HG03565 (cell line): ENCODE measurements around the gene SPTBN1.

Experiments
- ATAC-seq: cut with Tn5 transposase; IDR thresholded peaks from one replicate; pipeline ENCODE4 v1.9.1; 2021; ENCODE audit warnings: mild to moderate bottlenecking, moderate library complexity; ENCODE audit not compliant: unreplicated experiment

The SPTBN1 gene

DNA sequence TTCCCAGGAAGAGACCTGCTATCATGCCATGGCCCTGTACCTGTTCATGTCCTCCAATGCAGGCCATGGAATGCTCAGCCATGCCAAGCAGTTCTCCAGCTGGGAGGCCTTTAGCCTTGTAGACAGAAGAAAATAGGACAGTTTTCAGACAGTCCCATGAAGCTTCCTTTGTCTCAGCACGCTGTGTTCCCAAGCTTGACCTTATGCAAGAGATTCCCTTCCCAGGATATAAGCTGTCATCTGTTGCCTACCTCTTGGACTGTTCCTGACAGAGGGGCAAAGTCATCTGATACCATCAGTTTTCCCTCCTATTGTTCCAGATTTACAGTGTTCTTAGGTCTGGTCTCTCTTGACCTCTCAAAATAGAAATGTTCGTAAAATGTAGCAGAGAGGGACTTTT, 170.8 kb downstream of the SPTBN1 start:
- no peak for ATAC-seq

DNA sequence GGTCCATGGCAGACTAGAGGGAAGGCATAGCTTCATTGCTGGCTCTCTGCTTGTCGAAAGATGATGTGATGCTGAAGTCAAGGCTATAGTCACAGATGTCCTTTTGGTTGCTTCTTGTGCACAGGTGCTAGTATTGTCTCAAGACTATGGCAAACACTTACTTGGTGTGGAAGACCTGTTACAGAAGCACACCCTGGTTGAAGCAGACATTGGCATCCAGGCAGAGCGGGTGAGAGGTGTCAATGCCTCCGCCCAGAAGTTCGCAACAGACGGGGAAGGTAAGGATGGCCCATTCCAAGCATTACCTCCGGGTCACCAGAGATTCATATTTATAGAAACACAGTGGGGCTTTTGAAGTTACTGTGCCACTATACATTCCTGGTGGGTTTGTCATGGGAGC, 171.8 kb downstream of the SPTBN1 start:
- no peak for ATAC-seq

DNA sequence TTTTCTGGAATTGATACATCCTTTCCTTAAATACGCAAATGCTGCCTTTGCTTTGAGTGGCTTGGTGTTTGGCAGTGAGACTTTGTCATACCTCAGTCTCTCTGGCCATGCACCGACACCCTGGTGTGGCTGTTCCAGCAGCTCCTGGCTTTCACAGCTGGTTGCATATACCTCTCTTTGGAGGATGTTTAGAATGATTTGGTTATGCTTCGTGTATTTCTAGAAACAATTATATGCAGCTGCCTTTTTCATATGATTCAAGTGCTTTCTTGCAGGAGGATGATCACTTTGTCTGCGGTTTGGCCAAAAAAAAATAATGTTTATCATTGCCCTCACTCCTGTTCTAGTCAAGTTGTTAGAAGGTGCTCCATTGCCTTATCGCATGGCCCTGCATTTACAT, 172.3 kb downstream of the SPTBN1 start:
- ATAC-seq, result no peak

DNA sequence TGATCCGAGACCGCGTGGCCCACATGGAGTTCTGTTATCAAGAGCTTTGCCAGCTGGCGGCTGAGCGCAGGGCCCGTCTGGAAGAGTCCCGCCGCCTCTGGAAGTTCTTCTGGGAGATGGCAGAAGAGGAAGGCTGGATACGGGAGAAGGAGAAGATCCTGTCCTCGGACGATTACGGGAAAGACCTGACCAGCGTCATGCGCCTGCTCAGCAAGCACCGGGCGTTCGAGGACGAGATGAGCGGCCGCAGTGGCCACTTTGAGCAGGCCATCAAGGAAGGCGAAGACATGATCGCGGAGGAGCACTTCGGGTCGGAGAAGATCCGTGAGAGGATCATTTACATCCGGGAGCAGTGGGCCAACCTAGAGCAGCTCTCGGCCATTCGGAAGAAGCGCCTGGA, 172.8 kb downstream of the SPTBN1 start:
- no peak for ATAC-seq

DNA sequence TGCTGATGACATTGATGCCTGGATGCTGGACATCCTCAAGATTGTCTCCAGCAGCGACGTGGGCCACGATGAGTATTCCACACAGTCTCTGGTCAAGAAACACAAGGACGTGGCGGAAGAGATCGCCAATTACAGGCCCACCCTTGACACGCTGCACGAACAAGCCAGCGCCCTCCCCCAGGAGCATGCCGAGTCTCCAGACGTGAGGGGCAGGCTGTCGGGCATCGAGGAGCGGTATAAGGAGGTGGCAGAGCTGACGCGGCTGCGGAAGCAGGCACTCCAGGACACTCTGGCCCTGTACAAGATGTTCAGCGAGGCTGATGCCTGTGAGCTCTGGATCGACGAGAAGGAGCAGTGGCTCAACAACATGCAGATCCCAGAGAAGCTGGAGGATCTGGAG, 173.3 kb downstream of the SPTBN1 start:
- no peak for ATAC-seq

DNA sequence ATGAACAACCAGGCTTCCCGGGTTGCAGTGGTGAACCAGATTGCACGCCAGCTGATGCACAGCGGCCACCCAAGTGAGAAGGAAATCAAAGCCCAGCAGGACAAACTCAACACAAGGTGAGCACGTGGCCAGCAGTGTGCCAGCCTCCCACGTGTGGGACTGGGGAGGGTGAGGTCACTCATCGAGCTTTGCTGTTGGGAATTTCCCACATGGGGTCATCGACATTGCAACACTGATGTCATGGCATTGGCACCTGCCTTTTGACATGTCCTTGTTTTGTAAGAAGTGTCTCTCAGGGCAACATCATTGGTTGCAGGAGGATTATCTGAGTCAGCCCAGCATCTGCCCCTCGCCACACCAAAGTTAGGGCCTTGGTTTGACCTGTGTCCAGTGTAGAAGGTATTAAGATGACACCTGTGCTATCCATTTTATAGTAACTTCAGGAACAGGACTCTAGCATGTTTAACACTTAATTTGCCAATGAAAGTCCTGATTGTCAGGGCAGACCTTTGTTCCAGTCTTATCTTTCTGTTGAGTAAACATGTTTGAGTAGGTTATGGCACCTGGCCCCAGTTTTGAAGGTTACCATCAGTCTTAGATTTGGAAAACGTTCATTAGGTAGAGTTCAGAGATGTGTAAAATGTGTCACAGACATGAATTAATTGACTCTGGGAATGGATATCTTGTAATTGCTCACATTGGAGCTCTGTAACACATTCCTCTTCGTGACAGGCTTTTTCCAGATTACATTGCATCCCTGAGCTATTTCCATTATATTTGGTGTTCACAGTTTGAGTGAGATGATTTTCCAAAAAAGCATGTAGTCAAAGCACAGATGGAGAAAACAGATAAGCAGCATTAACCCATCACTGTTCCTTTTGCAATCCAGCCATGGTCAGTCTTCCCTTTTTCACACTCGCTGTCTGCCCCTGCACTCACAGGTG, 174.1 kb downstream of the SPTBN1 start:
- ATAC-seq, result no peak

DNA sequence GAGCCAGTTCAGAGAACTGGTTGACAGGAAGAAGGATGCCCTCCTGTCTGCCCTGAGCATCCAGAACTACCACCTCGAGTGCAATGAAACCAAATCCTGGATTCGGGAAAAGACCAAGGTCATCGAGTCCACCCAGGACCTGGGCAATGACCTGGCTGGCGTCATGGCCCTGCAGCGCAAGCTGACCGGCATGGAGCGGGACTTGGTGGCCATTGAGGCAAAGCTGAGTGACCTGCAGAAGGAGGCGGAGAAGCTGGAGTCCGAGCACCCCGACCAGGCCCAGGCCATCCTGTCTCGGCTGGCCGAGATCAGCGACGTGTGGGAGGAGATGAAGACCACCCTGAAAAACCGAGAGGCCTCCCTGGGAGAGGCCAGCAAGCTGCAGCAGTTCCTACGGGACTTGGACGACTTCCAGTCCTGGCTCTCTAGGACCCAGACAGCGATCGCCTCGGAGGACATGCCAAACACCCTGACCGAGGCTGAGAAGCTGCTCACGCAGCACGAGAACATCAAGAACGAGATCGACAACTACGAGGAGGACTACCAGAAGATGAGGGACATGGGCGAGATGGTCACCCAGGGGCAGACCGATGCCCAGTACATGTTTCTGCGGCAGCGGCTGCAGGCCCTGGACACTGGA, 174.9 kb downstream of the SPTBN1 start:
- no peak for ATAC-seq

DNA sequence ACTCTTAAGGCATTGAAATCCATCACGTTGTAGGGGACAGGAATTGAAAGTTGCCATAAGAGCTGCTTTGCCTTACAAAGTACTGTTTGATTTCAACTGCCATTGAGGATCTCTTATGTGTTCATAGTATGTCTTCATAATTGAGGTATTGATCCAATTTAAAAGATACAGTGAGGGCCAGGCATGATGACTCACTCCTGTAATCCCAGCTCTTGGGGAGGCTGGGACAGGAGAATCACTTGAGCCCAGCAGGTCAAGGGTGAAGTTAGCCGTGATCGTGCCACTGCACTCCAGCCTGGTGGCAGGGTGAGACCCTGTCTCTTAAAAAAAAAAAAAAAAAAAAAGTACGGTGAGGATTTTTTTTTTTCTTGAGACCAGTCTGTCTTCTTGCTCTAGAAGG, 175.6 kb downstream of the SPTBN1 start:
- ATAC-seq, result no peak

DNA sequence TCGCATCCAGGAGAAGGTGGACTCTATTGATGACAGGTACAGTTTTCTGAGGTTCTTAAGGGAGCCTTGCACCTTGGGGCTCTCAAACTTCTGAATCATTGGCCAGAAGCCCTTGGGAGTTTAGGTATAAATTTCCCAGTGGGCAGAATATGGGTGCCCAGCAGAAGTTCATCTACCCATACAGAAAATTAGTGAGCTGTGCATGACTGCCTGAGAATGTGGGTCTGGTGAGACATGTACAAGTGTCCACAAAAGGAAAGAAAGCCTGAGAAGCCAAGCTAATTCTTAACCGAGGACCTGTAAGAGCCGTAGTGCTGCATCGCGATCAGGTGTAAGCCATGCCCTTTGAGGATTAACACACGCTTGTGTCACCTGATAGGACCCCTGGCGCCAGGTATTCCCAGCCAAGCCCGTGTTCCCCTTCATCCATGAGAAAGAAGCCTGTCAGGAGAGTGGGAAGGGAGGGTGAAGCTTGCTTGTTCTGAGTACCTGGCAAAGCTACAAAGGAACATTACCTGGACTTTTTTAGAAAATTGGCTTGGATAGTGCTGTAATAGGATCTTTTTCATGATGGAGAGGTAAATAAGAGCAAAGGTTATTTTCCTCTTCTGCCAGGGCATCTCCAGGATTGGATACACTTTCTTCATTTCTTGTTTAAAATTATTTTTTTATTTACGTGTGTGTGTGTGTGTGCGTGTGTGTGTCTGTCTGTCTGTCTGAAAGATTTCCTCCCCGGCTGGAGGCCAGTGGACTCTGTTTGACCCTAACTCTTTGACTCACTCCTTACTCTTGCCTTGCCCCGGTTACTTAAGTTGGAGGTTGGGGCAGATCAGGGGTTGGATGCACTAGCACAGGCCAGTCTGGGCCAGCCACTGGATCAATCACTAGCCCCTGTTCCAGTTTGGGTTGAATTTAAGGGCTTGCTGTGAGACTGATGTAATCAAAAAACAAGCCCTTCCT, 176.9 kb downstream of the SPTBN1 start:
- ATAC-seq, result no peak

DNA sequence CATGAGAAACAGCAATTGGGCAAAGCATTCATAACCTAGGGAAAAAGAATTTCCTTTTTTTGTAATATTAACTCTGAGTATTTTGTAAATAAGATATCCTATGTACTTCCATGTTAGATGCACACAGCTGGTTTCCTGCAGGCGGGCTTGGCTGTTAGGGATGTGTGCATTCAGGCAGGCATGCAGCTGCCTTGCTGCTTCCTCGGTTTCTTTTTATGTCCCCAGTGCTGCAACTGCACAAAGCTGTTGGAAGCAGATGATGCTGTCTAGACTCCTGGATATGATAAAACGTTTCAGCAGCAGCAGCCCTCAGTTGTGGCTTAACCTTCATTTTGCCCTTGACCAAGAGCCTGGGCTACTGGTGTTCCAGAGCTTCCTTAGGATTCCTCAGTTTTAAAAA, 177.9 kb downstream of the SPTBN1 start:
- no peak for ATAC-seq

DNA sequence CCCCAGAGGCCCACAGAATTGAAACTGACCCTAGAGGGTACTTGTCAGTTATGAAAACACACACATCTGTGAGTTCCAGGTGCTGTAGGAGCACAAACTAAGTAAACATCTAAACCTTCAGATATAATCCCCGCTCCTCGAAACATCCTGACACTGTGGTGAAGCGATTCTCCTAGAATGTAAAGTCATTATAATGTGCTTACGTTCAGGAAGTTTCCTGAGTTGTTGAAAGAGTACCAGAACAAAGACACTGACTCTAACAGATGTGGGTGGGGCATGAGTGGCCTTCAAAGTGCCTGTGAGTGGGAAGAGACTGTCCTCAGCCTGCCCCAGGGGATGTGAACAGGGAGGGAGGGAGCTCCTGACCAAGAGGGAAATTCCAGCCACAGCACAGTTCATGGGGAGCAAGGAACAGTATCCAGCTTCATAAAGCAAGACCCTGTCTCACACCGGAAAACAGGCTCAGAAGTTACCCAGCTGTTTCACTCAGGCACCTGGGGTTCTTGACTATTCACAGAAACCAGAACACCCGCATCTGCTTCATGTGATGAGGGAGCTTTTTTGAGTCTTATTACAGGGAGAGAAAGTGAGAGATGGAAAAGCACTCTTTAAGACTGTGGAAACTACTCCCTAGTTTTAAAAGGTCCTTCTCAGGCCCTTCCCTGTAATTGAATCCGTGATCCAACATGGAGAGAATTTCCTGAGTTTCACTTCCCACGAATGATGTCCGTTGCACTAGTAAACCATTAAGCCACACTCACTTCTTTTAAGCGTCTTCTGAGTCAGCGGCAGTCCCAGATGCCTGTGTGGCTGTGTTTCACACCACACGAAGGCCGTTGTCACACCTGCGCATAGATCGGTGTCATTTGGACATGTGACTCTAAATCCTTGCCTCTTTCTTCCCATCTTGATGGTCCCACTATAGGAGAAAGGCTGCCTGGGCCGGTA, 178.7 kb downstream of the SPTBN1 start:
- peak; percentile 55 for ATAC-seq

DNA sequence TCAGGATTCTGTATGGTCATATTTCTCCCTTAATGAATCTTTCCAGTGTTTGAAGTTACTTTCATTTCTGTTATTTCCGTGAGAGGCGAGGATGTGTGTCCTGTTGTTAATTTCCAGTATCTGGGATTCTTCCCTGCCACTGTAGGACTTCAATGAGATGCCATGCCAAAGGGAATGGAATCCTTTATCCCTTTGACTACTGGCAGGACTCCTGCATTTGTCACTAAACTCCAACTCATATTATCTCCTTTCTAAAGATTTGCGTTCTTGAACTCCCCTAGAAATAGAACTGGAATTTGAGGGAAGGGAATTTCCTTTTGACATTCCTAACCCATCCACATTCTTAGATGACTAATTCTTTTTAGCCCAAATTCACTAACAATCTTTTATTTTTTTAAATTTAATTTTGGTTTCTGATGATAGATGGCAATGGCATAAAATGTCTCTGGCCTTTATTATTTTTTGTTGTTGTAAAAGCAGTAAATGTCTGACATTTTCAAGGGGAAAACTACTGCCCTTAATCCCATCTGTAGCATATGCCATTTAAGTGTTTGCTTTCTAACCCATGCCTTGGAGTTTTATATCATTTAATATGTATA, 179.5 kb downstream of the SPTBN1 start:
- no peak for ATAC-seq

DNA sequence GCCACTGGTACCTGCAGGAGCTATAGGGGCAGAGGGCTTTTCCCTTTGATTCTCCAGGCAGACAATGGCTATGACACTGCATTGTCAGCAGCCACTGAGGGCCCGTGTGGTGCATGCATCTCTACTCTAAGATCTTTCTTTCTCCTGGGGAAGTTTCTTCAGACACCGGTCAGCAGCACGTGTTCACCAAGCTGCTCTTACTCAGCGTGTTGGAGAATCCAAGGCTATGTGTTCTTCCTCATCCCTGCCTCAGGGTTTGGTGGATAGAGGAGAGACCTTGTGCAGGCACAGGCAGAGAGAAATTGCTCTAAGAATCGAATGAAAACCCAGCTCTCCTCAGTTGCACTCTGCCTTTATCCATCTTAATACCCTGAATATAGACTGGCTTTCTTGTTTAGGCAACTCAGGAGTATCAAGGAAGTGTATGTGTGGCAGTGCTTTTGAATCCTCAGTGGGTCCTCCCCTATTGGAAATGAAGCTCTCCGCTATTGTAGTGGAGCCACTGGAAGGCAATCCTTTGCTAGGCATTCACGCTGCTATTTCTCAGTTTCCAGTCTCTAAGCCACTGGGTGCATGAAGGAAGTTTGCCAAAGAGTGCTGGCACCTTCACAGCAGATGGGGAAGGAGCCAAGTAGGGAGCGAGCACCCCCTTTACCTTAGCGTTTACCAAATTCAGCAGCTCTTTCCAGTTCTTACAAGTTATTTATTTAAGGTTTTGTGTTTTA, 180.4 kb downstream of the SPTBN1 start:
- ATAC-seq, result no peak

DNA sequence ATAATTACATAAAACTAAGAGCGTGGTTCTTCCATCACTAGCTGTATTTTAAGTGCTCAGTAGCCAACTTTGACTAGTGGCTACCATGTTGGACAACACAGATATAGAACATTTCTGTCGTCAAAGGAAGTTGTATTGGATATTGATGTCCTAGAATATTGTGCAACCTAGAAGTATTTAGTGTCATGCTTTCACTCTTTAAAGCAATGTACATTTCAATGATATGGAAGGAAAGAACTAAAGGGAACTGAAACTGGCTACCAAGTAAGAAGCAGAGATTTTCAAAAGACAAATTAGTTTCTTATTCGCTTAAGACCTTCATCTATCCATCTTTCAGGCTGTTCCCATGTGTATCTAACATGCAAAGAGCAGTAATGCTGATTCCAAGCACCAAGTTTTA, 182.0 kb downstream of the SPTBN1 start:
- ATAC-seq, result peak; percentile 36

DNA sequence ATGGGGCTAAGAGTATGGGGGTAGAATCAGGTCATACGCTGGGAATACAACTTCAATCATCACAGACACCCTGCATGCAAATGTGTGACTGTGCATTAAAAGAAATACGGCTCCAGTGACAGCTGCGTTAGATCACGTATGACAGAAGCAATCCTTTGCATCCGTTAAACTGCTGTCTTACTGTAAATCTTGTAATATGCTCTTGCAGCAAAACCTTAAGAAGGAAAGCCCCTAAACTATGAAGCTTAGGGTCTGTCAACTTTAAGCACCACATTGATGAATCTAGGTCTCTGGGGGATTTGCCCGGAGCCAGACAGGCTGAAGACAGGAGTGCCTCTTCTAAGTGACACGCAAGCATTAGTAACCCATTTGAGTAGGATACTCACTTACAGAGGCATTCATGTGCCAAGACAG, 182.7 kb downstream of the SPTBN1 start:
- no peak for ATAC-seq

DNA sequence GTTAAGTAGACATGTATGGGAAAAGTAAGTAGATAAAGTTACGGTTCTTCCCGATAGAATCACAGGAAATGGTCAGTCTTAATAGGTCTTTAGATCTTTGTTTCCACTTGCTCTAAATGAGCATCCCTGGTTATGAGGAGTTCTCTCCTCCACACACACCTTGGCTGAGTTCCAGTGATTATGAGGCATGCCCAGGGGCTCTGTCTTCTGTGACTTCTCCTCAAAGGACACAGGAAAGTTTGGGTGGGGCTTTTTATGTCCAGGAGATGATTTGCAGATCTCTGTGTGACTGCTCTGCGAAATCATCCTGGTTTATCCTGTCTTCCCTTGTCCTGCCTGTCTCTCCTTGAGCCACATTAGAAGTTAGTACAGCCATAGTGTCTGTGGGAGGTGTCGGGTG, 183.5 kb downstream of the SPTBN1 start:
- no peak for ATAC-seq

DNA sequence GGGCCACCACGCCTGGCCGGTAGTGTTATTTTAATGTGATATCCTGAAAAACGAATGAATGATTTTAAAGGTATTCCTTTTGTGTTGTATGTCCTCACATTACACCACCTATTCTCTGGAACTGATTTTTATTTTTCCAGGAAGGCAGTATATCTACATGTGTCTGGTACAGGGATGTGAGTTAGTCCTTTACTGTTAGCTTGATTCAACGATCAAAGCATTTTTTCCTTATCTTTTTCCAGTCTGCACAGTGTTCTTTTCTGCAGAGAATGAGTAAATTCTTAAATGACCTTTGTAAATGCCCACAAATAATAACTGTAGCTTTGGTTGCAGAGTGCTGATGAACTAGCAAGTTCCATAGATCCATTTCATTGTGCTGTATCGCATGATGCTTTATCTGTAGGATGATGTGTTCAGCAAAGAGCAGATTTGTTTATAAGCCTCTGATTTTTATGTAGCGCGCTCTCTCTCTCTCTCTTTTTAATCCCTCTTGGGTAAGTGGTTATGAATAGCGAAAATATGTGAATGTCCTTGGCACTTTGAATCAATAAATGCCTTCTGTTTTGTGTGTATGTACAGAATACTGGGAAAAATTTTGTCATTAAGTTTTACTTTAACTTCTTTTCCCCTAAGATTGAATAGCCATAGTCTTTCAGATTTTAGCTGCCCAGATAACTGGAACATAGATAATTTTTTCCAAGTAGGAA, 184.9 kb downstream of the SPTBN1 start:
- ATAC-seq, result no peak

DNA sequence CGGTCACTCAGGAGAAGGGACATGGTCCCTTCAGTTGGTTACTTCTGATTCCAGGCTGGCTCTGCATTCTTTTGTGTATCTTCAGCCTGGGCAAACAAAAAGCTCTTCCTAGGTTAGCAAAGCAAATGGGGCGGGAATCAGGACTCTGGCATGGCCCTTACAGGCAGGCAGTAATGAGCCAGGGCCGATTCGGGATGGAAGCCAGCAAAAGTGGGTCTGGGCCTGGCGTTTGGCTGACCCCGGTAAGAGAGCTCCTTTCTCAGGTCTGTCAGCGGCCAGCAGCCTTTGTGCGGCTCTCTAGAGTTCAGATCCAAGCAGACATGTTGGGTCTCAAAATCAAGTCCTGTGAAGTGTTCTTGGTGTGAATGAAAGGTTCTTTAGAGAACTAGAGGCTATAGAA, 185.9 kb downstream of the SPTBN1 start:
- no peak for ATAC-seq
